Medulla oblongata (tissue), 1 donor: ENCODE results near the gene SSTR5.

ENCODE experiments used
- DNase-seq: peaks from one replicate; pipeline ENCODE4 v3.0.0-alpha.2; 2015; ENCODE audit errors: extremely low spot score

Gene SSTR5

DNA sequence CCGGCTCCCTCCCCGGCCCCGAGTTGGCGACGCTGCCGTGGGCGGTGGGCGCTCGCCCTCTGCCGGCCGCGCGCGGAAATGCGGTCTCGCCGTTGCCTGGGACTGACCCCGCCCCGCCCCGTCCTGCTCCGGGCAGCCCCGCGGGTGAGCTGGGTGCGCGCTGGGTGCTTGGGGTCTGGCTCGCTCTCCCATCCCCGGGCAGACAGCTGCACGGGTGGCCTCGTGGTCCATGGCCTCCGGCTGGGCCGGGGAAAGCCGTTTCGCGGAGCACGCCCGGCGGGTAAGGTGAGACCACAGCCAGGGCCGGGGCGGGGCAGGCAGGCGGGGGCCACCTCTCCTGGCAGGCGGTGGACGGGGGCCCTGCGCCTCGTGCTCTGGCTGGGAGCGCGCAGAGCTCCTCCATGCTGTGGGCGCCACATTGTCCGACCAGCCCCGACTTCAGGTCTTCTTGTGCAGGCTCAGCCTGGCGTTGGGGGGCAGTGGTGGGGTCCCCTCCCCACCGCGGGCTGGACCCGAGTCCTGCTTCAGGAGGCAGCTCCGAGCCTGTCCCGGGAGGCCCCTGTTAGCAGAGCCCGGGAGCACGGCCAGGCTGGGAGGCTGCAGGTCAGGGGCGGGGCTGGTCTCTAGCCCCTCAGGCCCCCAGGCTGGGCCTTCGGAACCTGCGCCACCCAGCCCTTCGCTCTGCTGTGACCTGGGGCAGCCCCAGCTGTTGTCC, 30.5 kb downstream of the SSTR5 start:
- peak; percentile 21 for DNase-seq

DNA sequence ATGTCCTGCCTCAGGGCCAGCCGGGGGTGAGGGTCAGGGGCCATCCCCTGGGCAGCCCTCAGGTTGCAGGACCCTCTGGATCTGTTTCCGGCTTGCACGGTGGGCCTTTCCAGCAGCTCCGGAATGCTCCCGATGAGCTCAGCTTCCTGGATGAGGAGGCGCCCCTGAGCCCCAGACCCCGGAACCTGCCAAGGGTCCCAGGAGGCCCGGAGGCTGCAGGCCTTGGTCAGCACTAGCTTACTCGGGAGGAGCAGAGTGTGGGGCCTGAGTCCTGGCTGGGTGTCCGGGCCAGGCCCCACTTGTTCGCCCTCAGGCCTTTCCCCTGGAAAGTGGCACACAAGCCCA, 31.1 kb downstream of the SSTR5 start:
- DNase-seq: no peak

DNA sequence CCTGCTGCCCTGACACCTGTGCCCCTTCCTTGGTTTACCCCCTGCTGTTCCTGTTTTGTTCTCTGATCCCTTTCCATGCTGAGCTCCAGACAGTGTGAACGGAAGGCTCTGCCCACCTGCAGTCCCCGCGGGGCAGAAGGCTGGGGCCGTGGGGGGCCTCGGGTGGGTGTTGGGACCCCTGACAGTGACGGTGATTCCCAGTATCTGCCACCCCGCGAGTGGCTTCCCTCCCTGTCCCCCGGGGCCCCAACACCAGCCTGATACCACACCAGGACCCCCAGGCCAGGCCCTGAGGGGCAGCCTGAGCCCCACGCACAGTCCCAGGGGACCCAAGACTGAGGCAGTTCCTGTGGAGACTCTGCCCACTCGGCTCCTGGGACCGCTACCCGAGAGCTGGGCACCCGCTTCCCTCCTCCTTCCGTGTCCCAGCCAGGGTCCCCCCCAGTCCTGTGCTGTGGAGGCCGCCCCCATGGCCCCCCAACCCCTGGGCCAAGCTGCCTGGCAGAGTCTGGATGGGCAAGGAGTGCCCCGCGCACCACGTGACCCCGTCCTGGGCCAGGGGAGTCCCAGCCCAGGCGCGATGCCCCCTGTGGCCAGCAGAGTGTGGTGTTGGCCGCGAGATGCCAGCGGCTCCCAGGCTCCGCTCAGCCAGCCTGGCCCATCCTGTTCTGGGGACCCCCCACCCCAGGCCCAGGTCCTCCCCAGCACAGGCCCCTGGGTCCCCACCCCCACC, 33.5 kb downstream of the SSTR5 start:
- peak; percentile 71 for DNase-seq

DNA sequence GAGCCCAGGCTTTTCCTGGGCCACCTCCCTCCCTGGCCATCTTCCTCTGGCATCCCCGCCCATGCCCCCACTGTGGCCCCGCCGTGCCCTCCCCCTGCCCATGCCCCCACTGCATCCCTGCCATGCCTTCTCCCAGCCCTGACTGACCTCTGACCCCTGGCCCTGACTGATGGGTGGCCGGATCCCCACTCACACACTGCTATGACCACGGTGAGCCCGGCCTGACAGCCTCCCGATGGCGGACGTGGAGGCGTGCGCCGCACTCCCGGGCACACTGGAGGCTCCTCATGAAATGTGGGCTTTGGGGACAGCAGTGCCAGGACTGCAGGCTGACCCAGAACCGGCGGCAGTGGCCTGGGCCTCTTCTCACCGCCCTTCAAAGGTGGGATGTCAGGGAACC, 34.1 kb downstream of the SSTR5 start:
- no peak for DNase-seq

DNA sequence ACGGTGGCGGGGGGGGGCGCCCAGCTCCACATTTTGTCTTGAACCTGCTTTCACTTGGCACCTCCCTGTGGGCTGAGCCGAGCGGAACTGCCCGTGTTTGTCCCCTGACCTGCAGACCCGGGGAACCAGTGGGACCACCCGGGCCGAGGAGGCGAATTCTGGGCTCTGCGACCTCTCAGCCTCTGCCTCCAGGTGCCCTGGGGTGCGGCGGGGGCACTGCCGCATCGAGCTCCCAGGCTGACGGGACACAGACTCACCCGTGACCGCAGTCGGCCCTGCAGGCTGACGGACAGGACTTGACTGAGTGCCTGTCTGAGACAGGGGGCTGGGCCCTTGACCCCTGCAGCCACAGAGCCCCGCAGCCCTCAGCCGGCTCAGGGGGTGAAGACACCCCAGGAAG, 34.6 kb downstream of the SSTR5 start:
- DNase-seq: no peak

DNA sequence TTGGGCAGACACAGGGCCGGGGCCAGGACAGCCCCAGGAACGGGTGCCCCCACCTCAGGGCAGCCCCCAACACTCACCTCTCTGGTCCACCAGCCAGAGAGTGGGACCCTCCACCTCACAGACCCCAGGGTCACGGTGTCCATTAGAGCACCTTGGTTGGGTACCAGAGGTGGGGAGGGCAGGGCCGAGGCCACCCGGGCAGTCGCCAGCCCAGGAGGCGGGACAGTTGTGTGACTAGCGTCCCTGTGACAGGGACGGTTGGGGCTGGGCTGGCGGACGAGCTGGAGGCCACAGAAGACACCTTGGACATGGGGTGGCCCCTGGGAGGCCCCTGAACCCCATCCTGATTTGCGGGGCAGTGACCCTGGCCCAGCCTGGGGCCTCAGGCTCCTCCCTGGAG, 35.2 kb downstream of the SSTR5 start:
- DNase-seq: no peak

DNA sequence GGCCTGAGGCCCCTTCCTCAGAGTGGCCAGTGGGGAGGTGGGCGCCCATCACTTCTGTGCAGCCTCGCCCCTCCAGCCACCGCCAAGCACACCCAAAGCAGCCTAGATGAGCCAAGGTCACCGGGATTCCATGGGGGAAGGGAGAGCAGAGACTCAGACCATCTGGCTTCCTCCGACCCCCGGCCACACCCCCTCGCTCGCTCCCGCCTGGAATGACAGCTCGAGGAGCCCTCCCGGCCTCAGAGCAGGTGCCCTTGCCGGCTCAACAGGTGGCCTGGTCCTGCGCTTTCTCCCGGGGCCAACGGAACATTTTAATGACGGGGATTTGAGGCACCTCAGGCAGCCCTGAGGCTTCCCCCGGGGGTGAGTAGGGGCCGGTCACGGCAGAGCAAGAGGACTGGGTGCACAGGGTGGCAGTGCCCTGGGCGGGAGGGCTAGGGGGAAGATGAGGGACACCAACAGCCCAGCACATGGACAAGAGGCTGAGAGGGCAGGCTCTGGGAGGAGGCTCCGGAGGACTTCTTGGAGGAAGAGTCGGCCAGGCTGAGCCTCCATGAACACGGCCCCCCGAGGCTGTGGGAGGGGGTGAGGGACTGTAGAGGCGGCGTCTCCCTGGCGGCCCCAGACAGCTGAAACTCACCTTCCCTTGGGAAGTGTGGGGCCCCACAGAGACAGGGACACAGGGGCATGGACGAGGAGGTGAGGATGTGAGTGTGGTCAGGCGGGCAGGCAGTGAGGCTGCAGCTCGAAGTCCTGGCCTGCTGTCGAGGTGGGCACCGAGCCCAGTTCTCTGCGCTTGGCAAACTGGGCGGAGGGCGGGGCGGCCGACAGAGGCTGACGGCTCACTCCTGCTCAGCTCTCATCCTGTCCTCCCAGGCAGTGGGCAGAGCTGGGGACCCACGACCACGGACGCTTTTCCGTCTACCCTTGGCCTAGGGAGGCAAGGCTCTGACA, 36.0 kb downstream of the SSTR5 start:
- DNase-seq: peak; percentile 33

DNA sequence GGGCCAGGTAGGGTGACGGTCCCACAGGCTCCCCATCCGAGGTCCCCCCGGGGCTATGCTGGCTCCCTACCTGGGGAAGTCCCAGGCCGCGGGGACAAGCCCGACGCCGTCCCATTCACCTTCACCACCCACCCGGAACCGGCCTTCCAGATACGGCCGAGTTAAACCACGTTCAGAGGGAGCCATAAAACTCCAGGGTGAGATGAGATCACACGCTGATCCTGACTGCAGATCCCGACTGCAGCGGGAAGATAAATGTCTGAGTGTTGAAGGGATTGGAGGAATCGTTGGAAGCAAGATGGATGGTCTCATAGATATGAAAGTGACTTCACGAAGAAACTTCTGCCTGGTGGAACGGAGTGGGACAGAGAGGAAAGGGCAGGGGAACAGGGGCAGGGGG, 37.1 kb downstream of the SSTR5 start:
- no peak for DNase-seq

DNA sequence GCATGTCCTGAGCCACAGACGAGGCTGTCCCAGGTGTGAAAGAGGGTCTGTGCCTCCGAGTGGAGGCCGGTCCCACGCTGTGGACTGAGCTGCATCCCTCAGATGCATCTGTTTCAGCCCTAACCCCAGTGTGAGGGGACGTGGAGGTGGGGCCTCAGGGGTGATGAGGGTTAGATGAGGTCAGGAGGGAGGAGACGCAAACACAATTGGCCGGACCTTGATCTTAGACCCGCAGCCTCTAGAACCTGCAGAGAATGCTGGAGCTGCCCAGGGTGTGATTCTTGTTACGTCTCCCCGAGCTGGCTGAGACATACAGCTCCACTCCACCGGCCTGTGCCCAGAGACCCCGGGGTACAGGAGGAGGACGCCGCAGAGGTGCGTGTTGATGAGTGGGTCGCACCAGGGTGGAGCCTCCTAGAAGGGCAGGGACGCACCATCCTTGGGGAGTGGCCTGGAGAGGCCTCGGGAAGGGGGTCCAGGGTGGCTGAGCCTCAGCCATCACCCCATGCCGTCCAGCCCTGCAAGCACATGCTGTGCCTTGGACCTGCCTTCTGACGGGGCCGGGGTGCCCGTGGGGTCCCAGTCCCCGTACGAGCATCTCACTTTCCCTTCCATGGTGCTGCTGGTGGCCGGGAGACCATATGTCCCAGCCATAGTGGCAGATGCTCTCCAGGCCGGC, 40.1 kb downstream of the SSTR5 start:
- DNase-seq: no peak

DNA sequence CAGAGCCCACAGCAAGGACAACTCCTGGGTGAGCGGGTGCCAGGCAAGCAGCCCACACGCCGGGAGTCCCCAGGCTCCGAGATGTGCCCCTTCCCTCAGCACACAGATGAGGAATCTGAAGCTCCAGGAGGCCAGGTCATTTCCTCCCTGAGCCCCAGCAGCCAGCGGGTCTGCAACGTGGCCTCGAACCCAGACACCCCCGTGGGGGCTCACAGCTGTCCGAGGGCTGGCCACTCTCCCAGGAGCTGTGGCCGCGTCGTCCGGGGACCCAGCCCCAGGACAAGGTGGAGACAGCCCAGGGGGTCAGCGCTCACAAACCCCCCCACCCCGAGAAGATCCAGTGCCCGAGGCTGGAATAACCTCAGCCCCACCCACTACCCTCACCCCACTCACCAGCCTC, 40.9 kb downstream of the SSTR5 start:
- no peak for DNase-seq

DNA sequence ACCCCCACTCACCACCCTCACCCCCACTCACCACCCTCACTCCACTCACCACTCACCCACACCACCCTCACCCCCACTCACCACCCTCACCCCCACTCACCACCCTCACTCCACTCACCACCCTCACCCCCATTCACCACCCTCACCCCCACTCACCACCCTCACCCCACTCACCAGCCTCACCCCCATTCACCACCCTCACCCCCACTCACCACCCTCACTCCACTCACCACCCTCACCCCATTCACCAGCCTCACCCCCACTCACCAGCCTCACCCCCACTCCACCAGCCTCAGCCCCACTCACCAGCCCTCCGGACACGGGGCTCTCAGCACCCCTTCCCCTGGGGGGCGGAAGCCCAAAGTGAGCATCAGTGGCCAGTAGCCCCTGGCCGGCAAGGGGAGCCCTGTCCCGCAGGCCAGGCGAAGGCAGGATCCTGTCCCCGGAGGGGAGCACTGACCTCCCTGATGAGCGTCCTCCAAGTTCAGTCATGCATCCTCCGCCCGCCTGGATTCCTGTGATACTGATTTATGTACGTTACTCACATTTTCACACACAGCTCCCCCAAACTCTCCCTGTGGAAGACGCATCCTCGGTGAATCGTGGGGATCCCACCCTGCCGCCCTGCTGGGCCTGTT, 41.5 kb downstream of the SSTR5 start:
- no peak for DNase-seq

DNA sequence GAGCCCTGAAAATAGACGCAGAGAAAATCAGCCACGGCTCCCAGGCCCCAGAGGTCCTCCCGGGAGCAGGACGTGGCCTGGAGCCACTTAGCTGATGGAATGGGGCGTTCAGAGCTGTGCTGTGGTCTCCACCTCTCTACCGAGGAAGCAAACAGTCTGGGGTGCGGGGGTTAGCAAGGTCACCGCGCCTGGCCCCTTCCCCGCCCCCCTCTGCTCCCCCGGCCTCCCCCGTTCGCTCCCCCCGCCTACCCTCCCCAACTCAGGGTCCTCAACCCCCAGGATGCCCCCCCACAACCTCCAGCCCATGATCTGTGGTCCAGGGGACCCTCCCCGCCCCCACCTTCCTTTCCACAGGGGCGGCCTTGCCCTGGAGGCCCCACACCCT, 44.1 kb downstream of the SSTR5 start:
- no peak for DNase-seq

DNA sequence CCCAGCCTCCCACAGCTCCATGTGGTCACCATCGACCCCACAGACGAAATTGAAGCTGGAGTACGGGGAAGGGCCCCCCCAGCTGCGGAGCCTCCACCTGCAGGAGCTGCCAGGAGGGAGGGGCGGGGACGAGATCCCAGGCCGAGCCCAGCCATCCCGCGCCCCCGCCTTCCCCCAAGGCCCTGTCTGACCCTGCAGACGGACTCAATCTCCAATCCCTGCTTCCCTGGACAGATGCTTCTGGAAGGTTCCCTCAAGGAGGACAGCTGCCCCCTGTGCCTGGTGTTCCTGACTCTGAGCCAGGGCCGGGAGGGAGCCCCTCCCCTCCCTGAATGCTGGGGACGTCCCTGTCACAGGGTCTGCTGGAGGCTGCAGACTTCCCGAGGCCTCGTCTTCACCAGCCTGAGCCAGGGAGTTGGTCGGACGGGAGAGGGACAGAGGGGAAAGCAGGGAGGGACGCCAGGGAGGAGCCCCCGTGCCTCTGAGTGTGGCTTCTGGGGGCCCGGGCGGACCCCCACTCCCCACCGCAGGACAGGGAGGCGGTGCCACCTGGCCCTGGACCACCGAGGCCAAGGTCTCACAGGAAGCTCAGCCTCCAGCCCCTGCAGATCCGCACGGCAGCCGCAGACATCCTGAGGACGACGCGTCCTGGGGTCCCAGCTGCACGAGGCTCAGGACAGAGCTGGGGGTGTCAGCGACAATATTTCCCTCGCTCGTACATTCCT, 44.8 kb downstream of the SSTR5 start:
- DNase-seq: no peak

DNA sequence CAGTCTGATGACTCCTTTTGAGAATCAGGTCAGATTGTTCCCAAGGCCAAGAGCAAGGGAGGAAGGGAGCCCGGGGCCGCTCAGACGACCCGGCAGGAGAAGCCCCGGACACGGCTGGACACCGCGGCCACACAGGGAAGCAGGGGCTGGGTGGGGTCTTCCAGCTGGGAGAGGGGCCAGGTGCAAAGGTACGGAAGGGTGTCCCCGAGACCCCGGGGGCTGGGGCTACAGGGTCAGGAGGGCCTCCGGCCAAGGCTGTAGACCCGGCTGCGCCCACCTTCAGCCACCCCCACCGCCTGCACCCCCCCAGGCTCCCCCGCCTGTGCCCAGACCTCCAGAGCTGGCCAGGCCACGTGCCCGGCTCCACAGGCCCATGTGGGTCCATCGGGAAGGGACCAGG, 45.4 kb downstream of the SSTR5 start:
- DNase-seq: no peak

DNA sequence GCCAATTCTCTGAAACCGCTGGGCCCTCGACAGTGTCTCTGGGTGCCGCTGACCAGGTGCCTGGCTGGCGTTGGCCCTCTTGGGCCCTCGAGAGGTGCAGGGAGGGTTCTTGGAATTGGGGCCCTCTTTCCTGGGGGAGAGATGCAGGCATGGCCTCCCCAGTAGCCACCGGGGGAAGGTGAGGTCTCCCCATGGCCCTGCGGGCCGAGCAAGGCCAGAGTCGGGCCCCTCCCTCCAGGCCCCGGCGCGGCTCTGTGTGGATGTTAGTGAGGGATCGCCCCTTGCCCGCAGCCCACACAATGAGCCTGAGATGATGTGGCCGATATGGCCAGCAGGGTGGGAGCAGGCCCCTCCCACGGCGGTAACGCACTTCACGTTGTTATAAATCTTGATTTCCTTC, 46.6 kb downstream of the SSTR5 start:
- no peak for DNase-seq

DNA sequence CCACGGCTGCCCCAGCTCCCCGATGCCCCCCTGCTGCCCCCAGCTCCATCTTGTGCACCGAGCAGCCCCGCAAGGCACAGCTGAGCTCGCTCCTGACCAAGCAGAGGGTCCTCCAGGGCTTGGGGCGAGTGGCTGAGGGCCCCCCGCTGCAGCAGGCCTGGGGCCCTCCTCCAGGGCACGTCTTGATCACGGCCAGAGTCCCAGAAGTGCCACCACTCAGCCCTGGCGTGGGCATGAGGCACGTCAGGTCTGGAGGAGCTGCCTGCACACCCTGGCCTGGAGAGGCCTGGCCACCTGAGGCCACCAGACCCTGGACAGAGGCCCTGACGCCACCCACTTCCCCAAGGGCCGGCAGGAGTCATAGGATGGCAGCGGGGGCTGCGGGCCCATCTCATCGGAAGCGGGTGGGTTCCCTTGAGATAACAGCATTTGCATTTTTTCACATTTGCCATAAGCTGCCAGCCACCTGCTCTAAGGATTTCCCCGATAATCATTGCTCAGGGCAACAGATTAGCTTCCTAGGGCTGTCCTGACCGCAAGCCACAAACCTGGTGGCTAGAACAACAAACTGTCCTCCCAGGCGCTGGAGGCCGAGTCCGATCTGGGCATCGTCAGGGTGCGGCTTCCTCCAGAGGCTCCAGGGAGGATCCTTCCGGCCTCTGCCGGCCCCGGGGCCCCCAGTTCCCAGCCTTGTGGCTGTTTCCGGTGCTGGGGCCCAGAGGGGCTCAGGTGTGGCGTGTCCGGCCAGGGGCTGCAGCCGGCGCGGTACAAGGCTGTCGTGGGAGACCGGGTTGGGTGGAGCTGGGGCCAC, 47.4 kb downstream of the SSTR5 start:
- no peak for DNase-seq

DNA sequence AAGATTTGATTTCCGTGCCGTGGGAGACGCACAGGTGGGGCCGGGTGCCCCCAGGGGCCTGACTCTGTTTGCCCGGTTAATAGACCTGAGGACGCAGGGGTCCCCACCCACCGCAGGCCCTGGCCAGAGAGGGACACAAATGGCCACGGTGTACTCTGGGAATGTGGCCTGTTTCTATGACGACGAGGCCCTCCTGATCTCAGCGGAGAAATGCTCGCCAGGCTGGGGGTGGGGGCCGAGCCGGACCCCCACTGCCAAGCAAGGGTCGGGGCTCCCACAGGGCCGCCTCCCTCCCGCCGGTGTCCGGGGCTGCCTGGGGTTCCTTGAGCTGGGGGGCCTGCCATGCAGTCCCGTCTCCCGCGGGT, 48.0 kb downstream of the SSTR5 start:
- DNase-seq: no peak

DNA sequence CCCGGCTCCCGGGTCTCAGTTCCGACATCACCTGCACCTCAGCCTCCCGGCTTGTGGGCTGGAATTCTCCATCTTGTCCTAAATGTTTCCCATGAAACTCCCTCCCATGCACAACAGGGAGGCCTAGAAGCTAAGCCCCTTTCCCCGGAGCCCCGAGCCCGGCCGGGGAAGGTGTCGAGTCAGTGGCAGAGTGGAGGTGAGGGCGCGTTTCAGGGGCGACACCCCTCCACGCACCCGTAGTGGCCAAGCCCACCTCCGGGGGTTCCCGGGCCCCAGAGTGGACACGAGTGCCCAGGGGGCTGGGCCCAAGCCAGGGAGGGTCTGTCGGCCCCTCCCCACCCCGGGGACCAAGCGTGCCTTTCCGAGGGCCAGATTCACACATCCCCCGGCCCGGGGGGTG, 48.5 kb downstream of the SSTR5 start:
- DNase-seq: no peak

DNA sequence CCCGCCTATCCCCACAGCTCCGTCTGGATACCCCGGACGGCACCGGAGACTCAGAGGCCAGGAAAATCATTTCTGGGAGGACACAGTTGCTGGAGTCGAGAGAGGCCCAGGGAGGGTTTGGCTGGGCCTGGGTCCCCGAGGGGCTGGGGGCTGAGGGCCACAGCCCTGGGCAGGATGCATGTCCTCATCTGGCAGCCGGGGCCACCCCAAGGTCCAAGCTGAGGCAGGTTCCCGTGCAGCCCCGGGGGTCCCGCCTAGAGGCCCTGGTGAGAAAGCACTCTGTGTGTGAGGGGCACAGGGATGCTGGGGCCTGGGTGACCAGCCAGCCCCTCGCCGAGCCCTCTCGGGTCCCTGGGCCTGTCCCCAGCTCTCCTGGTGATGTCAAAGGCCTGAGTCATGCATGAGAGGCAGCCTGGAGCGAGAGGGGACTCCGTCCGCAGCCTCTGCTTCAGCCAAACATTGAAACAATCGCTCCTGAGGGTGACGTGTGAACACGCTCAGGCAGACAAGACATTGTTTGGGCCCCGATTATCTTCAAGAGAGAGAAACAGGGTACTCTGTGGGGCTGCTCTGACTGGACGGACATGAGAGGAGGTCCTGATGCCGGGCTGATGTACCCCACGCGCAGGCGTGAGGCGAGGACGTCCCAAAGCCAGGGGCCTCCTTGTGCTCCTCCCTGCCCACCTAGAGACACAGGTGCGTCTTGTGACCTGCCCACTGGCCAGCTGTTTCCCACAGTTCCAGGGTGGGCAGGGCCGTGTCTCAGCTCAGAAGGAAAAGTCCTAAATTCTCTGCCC, 49.3 kb downstream of the SSTR5 start:
- no peak for DNase-seq
